Natural killer cell (primary cell): ENCODE measurements around the gene ZAP70. TPM values are rescaled to one million over a fixed set of nuclear protein-coding genes. Genes with fewer than 3 reads are reported as not detected.

Source experiments
- ATAC-seq, 3 donors: fragments of 150-1000 bp in 2 of 3; fragments of 200-7000 bp in 1 of 3; cut with Tn5 transposase; 1 replicate in 1 of 3; 2 replicates in 2 of 3; pipeline ENCODE4 v1.10.0; 2021; ENCODE audit warnings: mild to moderate bottlenecking in 2 of 3, moderate library complexity in 2 of 3
- DNase-seq, 2 donors: peaks; one replicate each; pipeline versions ENCODE4 v3.0.0 to v3.0.0-alpha.2; 2013 to 2021; ENCODE audit warnings: mixed read lengths in 1 of 2
- H3K27ac ChIP-seq: one replicate; pipeline ENCODE4 v1.5.1; 2013; ENCODE audit warnings: mild to moderate bottlenecking, low read length
- H3K27me3 ChIP-seq: one replicate; pipeline ENCODE4 v1.6.1; 2013; ENCODE audit warnings: low read length; ENCODE audit not compliant: control insufficient read depth, insufficient read depth
- H3K36me3 ChIP-seq: one replicate; pipeline ENCODE4 v1.6.1; 2013; ENCODE audit warnings: low read length; ENCODE audit not compliant: control insufficient read depth, insufficient read depth
- H3K4me1 ChIP-seq: one replicate; pipeline ENCODE4 v1.6.1; 2013; ENCODE audit warnings: low read length; ENCODE audit not compliant: control insufficient read depth, insufficient read depth
- H3K4me3 ChIP-seq: one replicate; pipeline ENCODE4 v1.5.1; 2013; ENCODE audit warnings: low read length
- H3K9me3 ChIP-seq: one replicate; pipeline ENCODE4 v1.6.1; 2013; ENCODE audit warnings: low read length; ENCODE audit not compliant: control insufficient read depth, insufficient read depth
- H3K27ac Mint-ChIP-seq, 2 donors: one replicate each; pipeline ENCODE4 v1.8.0; 2022; ENCODE audit warnings: mild to moderate bottlenecking in 2 of 2, mixed read lengths in 2 of 2, moderate library complexity in 1 of 2
- H3K27me3 Mint-ChIP-seq, 2 donors: one replicate each; pipeline ENCODE4 v1.8.0; 2022; ENCODE audit warnings: low read depth in 2 of 2, mixed read lengths in 2 of 2
- H3K36me3 Mint-ChIP-seq: one replicate; pipeline ENCODE4 v1.8.0; 2022; ENCODE audit warnings: mixed read lengths
- H3K4me1 Mint-ChIP-seq, 2 donors: one replicate each; pipeline ENCODE4 v1.8.0; 2022; ENCODE audit warnings: mixed read lengths in 2 of 2
- H3K4me3 Mint-ChIP-seq: one replicate; pipeline ENCODE4 v1.8.0; 2022; ENCODE audit warnings: mild to moderate bottlenecking, moderate library complexity, mixed read lengths
- H3K9me3 Mint-ChIP-seq, 2 donors: one replicate each; pipeline ENCODE4 v1.8.0; 2022; ENCODE audit warnings: mixed read lengths in 2 of 2
- WGBS: methylation state at CpG from one replicate; pipeline ENCODE4 v1.1.7; 2013; ENCODE audit warnings: missing lambda C conversion rate; ENCODE audit not compliant: insufficient coverage; 5-methylcytosine and 5-hydroxymethylcytosine counted together
- intact Hi-C: fragments of 100-400 bp; cut with micrococcal nuclease; formaldehyde crosslinking; loops from one replicate; pipeline ENCODE4 v1.14.2; 2022
- total RNA-seq, 4 donors: library from RNA; stranded (reverse); fragments of 120-200 nt in 1 of 4; gene quantifications; one replicate each; pipeline versions ENCODE4 v1.2.3 to v1.2.4, GENCODE V29; 2013 to 2022
- TF ChIP-seq, protein P1 (sequence below): fragments of 200-600 bp; IDR thresholded peaks from one replicate; pipeline ENCODE4 v1.8.0; 2022; ENCODE audit warnings: antibody characterized with exemption

The ZAP70 gene
- total RNA-seq, 3 donors from 2014 or later (not counting 1 experiment from before 2014, with no cell fraction given), result 883 to 1,008 (median 954) TPM

DNA sequence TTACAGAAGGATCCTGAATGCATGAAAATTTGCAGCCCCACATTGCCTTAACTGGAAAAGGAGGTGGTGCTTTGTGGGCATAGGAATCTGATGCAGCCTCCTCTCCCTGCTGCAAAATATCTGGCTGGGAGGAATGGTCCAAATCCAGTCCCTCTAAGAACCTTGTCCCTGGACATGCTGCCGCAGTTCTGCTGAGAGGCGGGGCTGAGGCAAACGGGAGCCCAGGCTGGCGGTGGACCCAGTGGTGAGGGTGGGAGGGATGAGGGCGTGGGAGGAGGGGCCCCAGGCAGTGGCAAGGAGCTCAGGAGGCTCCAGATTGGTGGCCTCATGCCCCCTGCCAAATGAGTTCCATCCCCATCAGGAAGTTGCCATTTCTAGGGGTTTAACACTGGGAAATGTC lies 36.2 kb downstream of the ZAP70 start:
- H3K9me3 ChIP-seq, result no peaks in the 10 kb centered on the region
- H3K27ac ChIP-seq, result no peak overlapping the region
- H3K9me3 Mint-ChIP-seq, result no peaks in the 10 kb centered on the region
- H3K27me3 Mint-ChIP-seq, result no peaks in the 10 kb centered on the region
- H3K4me1 ChIP-seq, result peaks cover 37% of the 10 kb centered on the region
- no peak overlapping the region for H3K4me3 ChIP-seq
- H3K27ac Mint-ChIP-seq, result no peak overlapping the region
- TF ChIP-seq, protein P1, sequence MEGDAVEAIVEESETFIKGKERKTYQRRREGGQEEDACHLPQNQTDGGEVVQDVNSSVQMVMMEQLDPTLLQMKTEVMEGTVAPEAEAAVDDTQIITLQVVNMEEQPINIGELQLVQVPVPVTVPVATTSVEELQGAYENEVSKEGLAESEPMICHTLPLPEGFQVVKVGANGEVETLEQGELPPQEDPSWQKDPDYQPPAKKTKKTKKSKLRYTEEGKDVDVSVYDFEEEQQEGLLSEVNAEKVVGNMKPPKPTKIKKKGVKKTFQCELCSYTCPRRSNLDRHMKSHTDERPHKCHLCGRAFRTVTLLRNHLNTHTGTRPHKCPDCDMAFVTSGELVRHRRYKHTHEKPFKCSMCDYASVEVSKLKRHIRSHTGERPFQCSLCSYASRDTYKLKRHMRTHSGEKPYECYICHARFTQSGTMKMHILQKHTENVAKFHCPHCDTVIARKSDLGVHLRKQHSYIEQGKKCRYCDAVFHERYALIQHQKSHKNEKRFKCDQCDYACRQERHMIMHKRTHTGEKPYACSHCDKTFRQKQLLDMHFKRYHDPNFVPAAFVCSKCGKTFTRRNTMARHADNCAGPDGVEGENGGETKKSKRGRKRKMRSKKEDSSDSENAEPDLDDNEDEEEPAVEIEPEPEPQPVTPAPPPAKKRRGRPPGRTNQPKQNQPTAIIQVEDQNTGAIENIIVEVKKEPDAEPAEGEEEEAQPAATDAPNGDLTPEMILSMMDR, result no peak
- H3K4me1 Mint-ChIP-seq, result peaks cover 50 to 61% of the 10 kb centered on the region in 2 donors
- intact Hi-C loops, result loop anchor here (5.0 to 10.0 kb wide), 3 partner anchors 87 to 885 kb away; partner anchors contain the start of gene ACTR1B
- no peaks in the 10 kb centered on the region for H3K36me3 ChIP-seq
- H3K4me3 Mint-ChIP-seq, result no peak overlapping the region
- H3K36me3 Mint-ChIP-seq, result no peaks in the 10 kb centered on the region
- H3K27me3 ChIP-seq, result no peaks in the 10 kb centered on the region
- 88% methylated on average over 5 of the region's 5 CpGs for WGBS
- ATAC-seq (no peak), DNase-seq (no peak)

DNA sequence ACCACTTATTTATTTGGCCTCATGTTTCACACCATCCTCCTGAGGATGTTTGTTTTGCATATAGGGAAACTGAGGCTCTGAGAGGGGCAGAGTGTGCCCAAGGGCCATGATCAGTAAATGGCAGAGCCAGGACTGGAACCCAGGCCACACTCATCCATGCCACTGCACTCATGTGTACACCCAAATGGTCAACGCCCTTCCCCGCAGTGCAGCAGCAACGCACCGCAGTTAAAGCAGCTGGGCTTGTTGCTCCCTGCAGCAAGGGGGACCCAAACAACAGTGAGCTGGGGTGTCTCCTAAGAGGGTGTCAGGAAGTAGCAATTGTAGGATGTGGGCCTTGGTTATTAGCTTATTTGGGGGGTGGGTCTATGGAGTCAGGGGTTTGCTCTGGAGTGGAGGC lies 36.6 kb downstream of the ZAP70 start:
- H3K4me1 Mint-ChIP-seq, result peaks cover 48 to 60% of the 10 kb centered on the region in 2 donors
- DNase-seq (no peak), ATAC-seq (no peak)
- no peak overlapping the region for H3K4me3 Mint-ChIP-seq
- no peaks in the 10 kb centered on the region for H3K9me3 Mint-ChIP-seq
- WGBS, result 97% methylated on average over 4 of the region's 4 CpGs
- H3K36me3 ChIP-seq, result peaks cover 3% of the 10 kb centered on the region
- H3K36me3 Mint-ChIP-seq, result no peaks in the 10 kb centered on the region
- H3K4me3 ChIP-seq, result no peak overlapping the region
- no peaks in the 10 kb centered on the region for H3K27me3 ChIP-seq
- H3K4me1 ChIP-seq, result peaks cover 35% of the 10 kb centered on the region
- intact Hi-C loops, result no loop called here
- no peak overlapping the region for H3K27ac Mint-ChIP-seq
- TF ChIP-seq, protein P1, result no peak
- no peaks in the 10 kb centered on the region for H3K27me3 Mint-ChIP-seq
- no peaks in the 10 kb centered on the region for H3K9me3 ChIP-seq
- H3K27ac ChIP-seq, result no peak overlapping the region

DNA sequence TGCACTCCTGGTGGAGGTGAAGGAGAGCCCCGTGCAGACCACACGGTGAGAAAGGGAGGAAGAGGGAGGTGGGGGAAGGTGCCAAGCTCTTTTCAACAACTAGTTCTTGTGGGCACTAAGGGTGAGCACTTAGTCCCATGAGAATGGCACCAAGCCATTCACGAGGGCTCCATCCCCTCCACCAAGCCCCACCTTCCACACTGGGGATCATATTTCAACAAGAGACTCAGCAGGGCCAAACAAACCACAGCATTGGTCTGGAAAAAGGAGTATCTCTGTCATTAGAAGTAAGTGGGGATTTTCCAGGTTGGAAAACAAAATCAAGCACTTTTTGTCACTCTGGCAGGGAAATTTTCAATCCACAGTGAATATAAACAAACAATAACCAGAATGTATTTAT lies 38.4 kb downstream of the ZAP70 start:
- Histone ChIP-seq H3K27ac (no peak overlapping the region), H3K4me3 (no peak overlapping the region), H3K4me1 (peaks cover 23% of the 10 kb centered on the region), H3K36me3 (peaks cover 11% of the 10 kb centered on the region), H3K9me3 (no peaks in the 10 kb centered on the region), H3K27me3 (no peaks in the 10 kb centered on the region)
- no peaks in the 10 kb centered on the region for H3K9me3 Mint-ChIP-seq
- peak overlapping the region; percentile 45 to 54 for H3K27ac Mint-ChIP-seq
- no peak overlapping the region for H3K4me3 Mint-ChIP-seq
- H3K4me1 Mint-ChIP-seq, result peaks cover 31 to 43% of the 10 kb centered on the region in 2 donors
- H3K27me3 Mint-ChIP-seq, result no peaks in the 10 kb centered on the region
- WGBS, result 43% methylated on average over 3 of the region's 3 CpGs
- DNase-seq (no peak), ATAC-seq (no peak)
- intact Hi-C loops, result no loop called here
- no peaks in the 10 kb centered on the region for H3K36me3 Mint-ChIP-seq
- TF ChIP-seq, protein P1, result no peak
